Measurements from ENCODE around the gene GRIA4. TPM values are rescaled to one million over a fixed set of nuclear protein-coding genes. Genes with fewer than 3 reads are reported as not detected.

GRIA4 gene
- total RNA-seq, 1 experiment from 2014 or later = not detected

- no peaks in the 10 kb centered on the region for H3K27me3 Mint-ChIP-seq (ENCODE audit: insufficient read depth, unreplicated experiment)
- H3K9me3 Mint-ChIP-seq (ENCODE audit: unreplicated experiment) = no peaks in the 10 kb centered on the region
- POLR2A ChIA-PET = interaction anchor here (0.5 to 0.8 kb wide), 3 partner anchors 9 to 778 kb away, joined by 3 to 4 read pairs (median 3); no protein-coding TSS in a partner anchor
- DNase-seq (ENCODE audit: unreplicated experiment) = no peak
- H3K27ac Mint-ChIP-seq (ENCODE audit: low read depth, unreplicated experiment) = no peak overlapping the region
- BruUV-seq (replicated peaks) = no TSS peak
- no peak for TF ChIP-seq CTCF (IDR thresholded peaks at IDR 0.05; ENCODE audit: unreplicated experiment)
- H3K36me3 Mint-ChIP-seq (ENCODE audit: insufficient read depth, unreplicated experiment) = no peaks in the 10 kb centered on the region
- intact Hi-C loops (cut with micrococcal nuclease) = no loop called here
- H3K4me3 Mint-ChIP-seq (ENCODE audit: unreplicated experiment) = no peak overlapping the region
- CTCF ChIA-PET = interaction anchor here (0.7 kb wide), 1 partner anchor 40 kb away, joined by 3 read pairs; no protein-coding TSS in a partner anchor
- H3K4me1 Mint-ChIP-seq (ENCODE audit: insufficient read depth, unreplicated experiment) = no peaks in the 10 kb centered on the region
These were observed 211.5 kb downstream of the GRIA4 start for GRCh38 chr11:105821372-105821771.

GRCh38 chr11:105821781-105822180, 211.9 kb downstream of the GRIA4 start:
- DNase-seq (ENCODE audit: unreplicated experiment) = no peak
- ChIA-PET POLR2A (interaction anchor here (0.5 to 0.7 kb wide), 2 partner anchors 8 to 778 kb away, joined by 3 read pairs; no protein-coding TSS in a partner anchor), CTCF (no interaction called here)
- no TSS peak for BruUV-seq (replicated peaks)
- Mint-ChIP-seq H3K9me3 (ENCODE audit: unreplicated experiment) (no peaks in the 10 kb centered on the region), H3K27me3 (ENCODE audit: insufficient read depth, unreplicated experiment) (no peaks in the 10 kb centered on the region), H3K36me3 (ENCODE audit: insufficient read depth, unreplicated experiment) (no peaks in the 10 kb centered on the region), H3K4me3 (ENCODE audit: unreplicated experiment) (no peak overlapping the region), H3K4me1 (ENCODE audit: insufficient read depth, unreplicated experiment) (no peaks in the 10 kb centered on the region), H3K27ac (ENCODE audit: low read depth, unreplicated experiment) (no peak overlapping the region)
- intact Hi-C loops (cut with micrococcal nuclease) = no loop called here
- TF ChIP-seq CTCF (IDR thresholded peaks at IDR 0.05; ENCODE audit: unreplicated experiment) = no peak

GRCh38 chr11:105823495-105824033, 213.7 kb downstream of the GRIA4 start:
- Mint-ChIP-seq H3K9me3 (ENCODE audit: unreplicated experiment) (no peaks in the 10 kb centered on the region), H3K27me3 (ENCODE audit: insufficient read depth, unreplicated experiment) (no peaks in the 10 kb centered on the region), H3K4me1 (ENCODE audit: insufficient read depth, unreplicated experiment) (no peaks in the 10 kb centered on the region), H3K4me3 (ENCODE audit: unreplicated experiment) (no peak overlapping the region), H3K27ac (ENCODE audit: low read depth, unreplicated experiment) (no peak overlapping the region), H3K36me3 (ENCODE audit: insufficient read depth, unreplicated experiment) (no peaks in the 10 kb centered on the region)
- intact Hi-C loops (cut with micrococcal nuclease) = no loop called here
- ChIA-PET POLR2A (no interaction called here), CTCF (no interaction called here)
- DNase-seq (ENCODE audit: unreplicated experiment) = no peak
- BruUV-seq (replicated peaks) = no TSS peak
- no peak for TF ChIP-seq CTCF (IDR thresholded peaks at IDR 0.05; ENCODE audit: unreplicated experiment)

- Mint-ChIP-seq H3K4me3 (ENCODE audit: unreplicated experiment) (no peak overlapping the region), H3K9me3 (ENCODE audit: unreplicated experiment) (no peaks in the 10 kb centered on the region), H3K27me3 (ENCODE audit: insufficient read depth, unreplicated experiment) (no peaks in the 10 kb centered on the region), H3K36me3 (ENCODE audit: insufficient read depth, unreplicated experiment) (no peaks in the 10 kb centered on the region), H3K4me1 (ENCODE audit: insufficient read depth, unreplicated experiment) (no peaks in the 10 kb centered on the region), H3K27ac (ENCODE audit: low read depth, unreplicated experiment) (no peak overlapping the region)
- DNase-seq (ENCODE audit: unreplicated experiment) = no peak
- TF ChIP-seq CTCF (IDR thresholded peaks at IDR 0.05; ENCODE audit: unreplicated experiment) = no peak
- ChIA-PET POLR2A (no interaction called here), CTCF (interaction anchor here (0.6 kb wide), 1 partner anchor 24 kb away, joined by 3 read pairs; no protein-coding TSS in a partner anchor)
- intact Hi-C loops (cut with micrococcal nuclease) = no loop called here
- BruUV-seq (replicated peaks) = no TSS peak
These were observed 214.7 kb downstream of the GRIA4 start for GRCh38 chr11:105824457-105825013.
